ENCODE results near the gene MET. TPM values are rescaled to one million over a fixed set of nuclear protein-coding genes. Genes with fewer than 3 reads are reported as not detected.
"Not testable (repeated sequence)": the region's sequence is repeated elsewhere in the genome, so short reads cannot be mapped to it uniquely, and the experiment has no call there.

Gene MET
- total RNA-seq, 1 donor from 2014 or later, result 34.2 TPM

GRCh38 chr7:116815041-116815440 is 143.0 kb downstream of the MET start:
- H3K4me1 Mint-ChIP-seq (ENCODE audit: unreplicated experiment), result peaks cover 20% of the 10 kb centered on the region
- H3K9me3 Mint-ChIP-seq, result no peaks in the 10 kb centered on the region
- no peak overlapping the region for H3K4me3 Mint-ChIP-seq
- no peak overlapping the region for H3K27ac Mint-ChIP-seq
- no peak for TF ChIP-seq CTCF (conservative IDR thresholded peaks at IDR 0.05)
- DNase-seq (ENCODE audit: extremely low spot score, unreplicated experiment), result no peak
- no peaks in the 10 kb centered on the region for H3K27me3 Mint-ChIP-seq
- H3K36me3 Mint-ChIP-seq, result no peaks in the 10 kb centered on the region

- Mint-ChIP-seq H3K4me1 (ENCODE audit: unreplicated experiment) (no peaks in the 10 kb centered on the region), H3K36me3 (no peaks in the 10 kb centered on the region), H3K9me3 (peaks cover 11% of the 10 kb centered on the region), H3K27ac (no peak overlapping the region), H3K4me3 (no peak overlapping the region), H3K27me3 (no peaks in the 10 kb centered on the region)
- TF ChIP-seq CTCF (conservative IDR thresholded peaks at IDR 0.05), result no peak
- DNase-seq (ENCODE audit: extremely low spot score, unreplicated experiment), result no peak
Measured at GRCh38 chr7:116820149-116820548, 148.2 kb downstream of the MET start.

- H3K27ac Mint-ChIP-seq, H3K27me3 Mint-ChIP-seq: not testable (repeated sequence)
- H3K9me3 Mint-ChIP-seq, result peaks cover 11% of the 10 kb centered on the region
Measured at GRCh38 chr7:116821647-116822046, 149.7 kb downstream of the MET start.

GRCh38 chr7:116824449-116824848 is 152.5 kb downstream of the MET start:
- Mint-ChIP-seq H3K27me3 (no peaks in the 10 kb centered on the region), H3K36me3 (no peaks in the 10 kb centered on the region), H3K4me1 (ENCODE audit: unreplicated experiment) (no peaks in the 10 kb centered on the region), H3K27ac (no peak overlapping the region), H3K9me3 (peaks cover 11% of the 10 kb centered on the region), H3K4me3 (no peak overlapping the region)
- no peak for DNase-seq (ENCODE audit: extremely low spot score, unreplicated experiment)
- TF ChIP-seq CTCF (conservative IDR thresholded peaks at IDR 0.05), result no peak

More at GRCh38 chr7:116821647-116822046, 149.7 kb downstream of the MET start:
- not testable (repeated sequence) for H3K4me1 Mint-ChIP-seq (ENCODE audit: unreplicated experiment); H3K4me3 Mint-ChIP-seq; H3K36me3 Mint-ChIP-seq; DNase-seq (ENCODE audit: extremely low spot score, unreplicated experiment)

- no peak overlapping the region for H3K27ac Mint-ChIP-seq
- no peak for DNase-seq (ENCODE audit: extremely low spot score, unreplicated experiment)
Measured at GRCh38 chr7:116828281-116828680, 156.3 kb downstream of the MET start.

GRCh38 chr7:116829041-116829440 is 157.0 kb downstream of the MET start:
- no peak for TF ChIP-seq CTCF (conservative IDR thresholded peaks at IDR 0.05)
- H3K9me3 Mint-ChIP-seq, result peaks cover 7% of the 10 kb centered on the region
- H3K27ac Mint-ChIP-seq, result peak overlapping the region; percentile 84
- H3K4me3 Mint-ChIP-seq, result peak overlapping the region; percentile 35
- H3K27me3 Mint-ChIP-seq, result no peaks in the 10 kb centered on the region
- DNase-seq (ENCODE audit: extremely low spot score, unreplicated experiment), result no peak
- H3K4me1 Mint-ChIP-seq (ENCODE audit: unreplicated experiment), result no peaks in the 10 kb centered on the region
- no peaks in the 10 kb centered on the region for H3K36me3 Mint-ChIP-seq

More at GRCh38 chr7:116828281-116828680, 156.3 kb downstream of the MET start:
- TF ChIP-seq CTCF (conservative IDR thresholded peaks at IDR 0.05), result no peak
- H3K36me3 Mint-ChIP-seq, result no peaks in the 10 kb centered on the region
- no peak overlapping the region for H3K4me3 Mint-ChIP-seq
- H3K4me1 Mint-ChIP-seq (ENCODE audit: unreplicated experiment), result no peaks in the 10 kb centered on the region
- peaks cover 7% of the 10 kb centered on the region for H3K9me3 Mint-ChIP-seq
- H3K27me3 Mint-ChIP-seq, result no peaks in the 10 kb centered on the region

All from type B pancreatic cell (in vitro differentiated cells).